Activated T-cell treated with anti-CD3 and anti-CD28 coated beads, Interleukin-2, amount 50 U/mL, for 24 hours (primary cell): ENCODE results near the gene GAREM2.

Source experiments
- DNase-seq: peaks from one replicate; pipeline ENCODE4 v3.0.0-alpha.2; 2020
- H3K27ac Mint-ChIP-seq: 2 replicates; pipeline ENCODE4 v1.8.0; 2020; ENCODE audit warnings: mild to moderate bottlenecking, mixed read lengths
- H3K27me3 Mint-ChIP-seq: 2 replicates; pipeline ENCODE4 v1.8.0; 2020; ENCODE audit warnings: mixed read lengths
- H3K36me3 Mint-ChIP-seq: 2 replicates; pipeline ENCODE4 v1.8.0; 2020; ENCODE audit warnings: low read depth, mixed read lengths
- H3K4me1 Mint-ChIP-seq: 2 replicates; pipeline ENCODE4 v1.8.0; 2020; ENCODE audit warnings: low read depth, mixed read lengths
- H3K4me3 Mint-ChIP-seq: 2 replicates; pipeline ENCODE4 v1.8.0; 2020; ENCODE audit warnings: mild to moderate bottlenecking, moderate library complexity, mixed read lengths
- H3K9me3 Mint-ChIP-seq: 2 replicates; pipeline ENCODE4 v1.8.0; 2020; ENCODE audit warnings: mixed read lengths

GAREM2 gene

DNA sequence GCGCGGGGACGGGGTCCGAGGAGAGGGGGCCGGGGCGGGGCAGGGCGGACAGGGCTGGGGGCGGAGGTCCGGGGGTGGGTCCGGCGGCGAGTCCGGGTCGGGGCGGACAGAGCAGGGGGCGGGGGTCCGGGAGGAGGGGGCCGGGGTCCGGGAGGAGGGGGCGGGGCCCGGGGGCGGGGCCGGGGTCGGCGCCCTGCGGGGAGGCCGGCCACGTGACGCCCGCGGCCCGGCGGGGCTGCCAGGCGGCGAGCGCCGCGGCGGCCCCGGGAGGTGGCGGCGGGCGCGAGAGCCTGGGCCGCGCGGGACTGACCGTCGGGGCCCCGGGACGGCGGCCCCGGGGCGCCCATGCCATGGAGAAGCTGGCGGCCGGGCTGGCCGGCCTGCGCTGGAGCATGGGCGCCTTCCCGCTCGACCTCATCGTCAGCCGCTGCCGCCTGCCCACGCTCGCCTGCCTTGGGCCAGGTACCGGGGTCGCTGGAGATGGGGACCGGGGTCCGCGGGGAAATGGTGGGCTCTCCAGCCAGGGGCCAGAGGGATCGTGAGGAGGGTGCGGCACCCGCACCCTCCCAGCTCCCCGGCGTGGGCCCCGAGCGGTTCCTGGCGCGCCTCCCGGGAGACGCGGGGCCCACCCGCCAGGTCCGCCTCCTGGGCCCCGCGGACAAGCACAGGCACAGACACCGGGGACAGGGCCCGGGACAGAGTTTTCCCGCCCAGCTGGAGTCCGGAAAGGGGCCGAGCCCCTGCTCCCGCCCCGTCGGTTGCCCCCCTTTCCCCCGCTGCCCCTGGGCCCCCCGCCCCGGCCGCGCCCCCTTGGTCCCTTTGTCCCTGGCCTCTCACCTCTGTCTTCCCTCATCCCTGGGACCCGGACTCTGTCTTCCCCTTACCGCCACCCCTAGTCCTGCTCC, at the start of gene GAREM2:
Gene GAREM2, plus strand, starts transcription at position 218 of the 905 bp plus-strand sequence. Its CDS starts 133 bp downstream, at position 351.
- no peak for DNase-seq
- Mint-ChIP-seq H3K9me3 (no peaks in the 10 kb centered on the region), H3K4me3 (peak within 1 kb of the TSS; percentile 74), H3K36me3 (no peaks in the 10 kb centered on the region), H3K4me1 (peaks cover 13% of the 10 kb centered on the region), H3K27ac (peak within 1 kb of the TSS; percentile 76), H3K27me3 (peaks cover 49% of the 10 kb centered on the region)

DNA sequence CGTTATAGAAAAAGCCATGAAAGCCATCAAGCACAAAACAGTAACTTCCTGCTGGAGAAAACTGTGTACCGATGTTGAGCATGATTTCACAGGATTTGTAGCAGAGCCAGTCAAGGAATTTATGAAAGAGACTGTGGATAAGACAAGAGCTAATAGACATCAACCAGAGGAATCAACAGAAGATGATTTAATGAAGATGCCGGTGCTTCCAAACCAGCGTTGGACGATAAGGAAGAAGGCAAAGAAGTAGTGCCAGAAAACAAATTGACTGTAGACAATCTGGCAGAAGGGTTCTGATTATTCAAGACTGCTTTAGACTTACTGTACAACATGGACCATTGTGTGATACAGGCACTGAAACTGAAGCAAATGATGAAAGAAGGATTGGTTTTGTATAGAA, 49.5 kb upstream of the GAREM2 start:
- no peaks in the 10 kb centered on the region for H3K9me3 Mint-ChIP-seq
- no peak for DNase-seq
- H3K4me3 Mint-ChIP-seq: no peak overlapping the region
- no peaks in the 10 kb centered on the region for H3K27me3 Mint-ChIP-seq
- peaks cover 25% of the 10 kb centered on the region for H3K4me1 Mint-ChIP-seq
- H3K36me3 Mint-ChIP-seq: peaks cover 49% of the 10 kb centered on the region
- no peak overlapping the region for H3K27ac Mint-ChIP-seq

DNA sequence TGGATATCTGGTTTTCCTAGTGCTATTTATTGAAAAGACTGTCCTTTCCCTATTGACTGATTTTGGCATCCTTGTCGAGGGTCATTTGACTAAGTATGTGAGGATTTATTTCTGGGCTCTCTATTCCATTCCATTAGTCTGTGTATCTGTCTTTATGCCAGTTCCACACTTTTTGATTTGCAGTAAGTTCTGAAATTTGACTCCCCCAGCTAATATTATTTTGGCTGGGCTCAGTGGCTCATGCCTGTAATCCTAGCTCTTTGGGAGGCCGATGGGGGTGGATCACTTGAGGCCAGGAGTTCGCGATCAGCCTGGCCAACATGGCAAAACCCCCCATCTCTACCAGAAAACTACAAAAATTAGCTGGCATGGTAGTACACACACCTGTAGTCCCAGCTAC, 46.8 kb upstream of the GAREM2 start:
- H3K27ac Mint-ChIP-seq: no peak overlapping the region
- DNase-seq: no peak
- H3K4me1 Mint-ChIP-seq: peaks cover 27% of the 10 kb centered on the region
- no peak overlapping the region for H3K4me3 Mint-ChIP-seq
- no peaks in the 10 kb centered on the region for H3K27me3 Mint-ChIP-seq
- H3K36me3 Mint-ChIP-seq: peaks cover 62% of the 10 kb centered on the region
- H3K9me3 Mint-ChIP-seq: no peaks in the 10 kb centered on the region

DNA sequence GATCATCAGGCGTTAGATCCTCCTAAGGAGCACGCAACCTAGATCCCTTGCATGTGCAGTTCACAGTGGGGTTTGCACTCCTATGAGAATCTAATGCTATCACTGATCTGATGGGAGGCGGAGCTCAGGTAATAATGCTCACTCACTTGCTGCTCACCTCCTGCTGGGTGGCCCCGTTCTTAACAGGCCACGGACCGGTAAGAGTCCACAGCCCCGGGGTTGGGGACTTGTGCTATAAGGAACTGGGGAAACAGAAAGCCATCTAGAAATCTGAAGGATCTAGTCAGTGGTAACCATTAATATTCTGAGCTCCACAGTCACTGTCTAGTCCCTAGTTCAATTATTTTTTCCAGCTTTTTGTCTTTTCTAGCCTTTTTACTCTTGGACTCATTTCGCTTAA, 44.7 kb upstream of the GAREM2 start:
- H3K4me1 Mint-ChIP-seq: peaks cover 24% of the 10 kb centered on the region
- DNase-seq: no peak
- H3K9me3 Mint-ChIP-seq: no peaks in the 10 kb centered on the region
- H3K27me3 Mint-ChIP-seq: no peaks in the 10 kb centered on the region
- no peak overlapping the region for H3K27ac Mint-ChIP-seq
- no peak overlapping the region for H3K4me3 Mint-ChIP-seq
- H3K36me3 Mint-ChIP-seq: peaks cover 71% of the 10 kb centered on the region

DNA sequence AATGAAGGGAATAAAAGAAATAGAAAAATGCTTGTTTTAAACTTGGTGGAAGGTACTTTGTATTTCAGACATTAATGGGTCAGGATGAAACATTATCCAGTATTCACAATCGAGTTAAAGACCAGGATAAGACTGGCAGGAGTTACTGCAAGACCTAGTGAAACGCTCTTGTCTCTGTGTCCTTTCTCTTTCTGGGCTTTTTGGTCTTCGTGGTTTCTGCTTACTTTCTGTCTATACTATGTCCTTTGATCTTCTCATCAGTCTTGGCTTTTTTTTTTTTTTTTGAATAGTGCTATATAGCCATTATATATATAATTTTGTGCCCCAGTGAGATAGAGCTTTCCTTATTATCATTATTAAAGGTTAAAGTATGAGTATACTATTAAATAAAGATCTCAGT, 42.1 kb upstream of the GAREM2 start:
- no peak for DNase-seq
- Mint-ChIP-seq H3K4me1 (peaks cover 12% of the 10 kb centered on the region), H3K36me3 (peaks cover 85% of the 10 kb centered on the region), H3K27ac (peak overlapping the region; percentile 47), H3K9me3 (no peaks in the 10 kb centered on the region), H3K4me3 (no peak overlapping the region), H3K27me3 (no peaks in the 10 kb centered on the region)

DNA sequence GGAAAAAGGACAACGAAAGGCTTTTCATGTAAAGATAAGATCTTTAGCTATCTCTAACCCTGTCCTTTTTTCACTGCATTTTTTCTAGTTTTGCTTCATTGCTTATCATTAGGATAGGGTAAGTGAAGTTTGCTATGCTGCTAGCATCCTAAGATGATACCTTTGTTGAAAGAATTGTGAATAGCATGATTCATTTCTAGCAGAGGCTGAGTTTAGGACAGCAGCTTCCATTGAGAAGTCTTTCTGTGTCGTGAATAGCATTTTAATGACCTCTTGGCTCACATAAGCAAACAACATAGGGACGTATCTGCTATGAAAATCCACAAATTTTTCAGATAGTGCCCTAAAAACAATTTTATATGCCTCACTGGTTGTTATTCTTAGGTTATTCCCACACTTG, 36.4 kb upstream of the GAREM2 start:
- peaks cover 52% of the 10 kb centered on the region for H3K36me3 Mint-ChIP-seq
- peaks cover 3% of the 10 kb centered on the region for H3K4me1 Mint-ChIP-seq
- H3K9me3 Mint-ChIP-seq: no peaks in the 10 kb centered on the region
- no peaks in the 10 kb centered on the region for H3K27me3 Mint-ChIP-seq
- DNase-seq: no peak
- no peak overlapping the region for H3K4me3 Mint-ChIP-seq
- H3K27ac Mint-ChIP-seq: no peak overlapping the region

DNA sequence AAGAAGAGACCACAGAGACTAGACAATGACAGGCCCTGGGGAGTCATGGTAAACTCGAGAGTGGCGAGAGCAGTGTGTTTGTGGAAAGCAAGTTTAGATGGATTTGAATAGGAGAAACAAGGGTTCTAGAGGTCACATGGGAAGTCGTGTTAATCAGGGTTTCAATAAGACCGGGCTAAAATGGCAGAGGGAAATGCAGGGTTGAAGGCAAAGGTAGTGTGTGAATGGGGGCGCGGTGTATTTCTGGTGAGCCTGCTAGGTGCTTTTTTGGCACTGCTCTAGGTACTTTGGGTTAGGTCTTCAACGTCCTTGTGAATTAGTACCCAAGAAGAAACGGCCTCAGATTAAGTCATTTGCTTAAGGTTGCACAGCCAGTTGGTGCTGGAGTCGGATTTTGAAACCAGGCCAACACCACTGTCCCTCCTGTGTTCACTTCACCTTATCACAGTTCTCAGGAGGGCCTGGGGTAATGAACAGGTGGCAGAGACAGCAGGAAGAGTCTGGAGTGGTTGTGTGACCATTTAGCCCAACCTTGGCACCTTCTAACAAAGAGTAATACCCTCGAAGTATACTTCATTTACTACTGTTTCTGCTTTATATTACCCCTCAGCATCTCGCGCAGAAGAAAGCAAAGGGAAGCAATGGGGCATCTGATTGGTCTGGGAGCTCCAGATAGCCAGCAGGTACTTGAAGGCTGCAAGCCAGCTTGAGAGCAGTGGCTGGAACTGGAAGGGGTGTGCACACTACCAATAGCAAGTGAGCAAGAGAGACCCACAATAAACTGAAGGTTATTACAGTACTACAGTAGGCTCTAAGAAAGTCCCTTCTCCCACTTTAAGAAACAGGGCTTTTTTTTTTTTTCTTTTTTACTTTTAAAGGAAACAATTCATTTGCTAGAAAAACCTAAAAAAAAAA, 33.4 kb upstream of the GAREM2 start:
- no peaks in the 10 kb centered on the region for H3K4me1 Mint-ChIP-seq
- peaks cover 26% of the 10 kb centered on the region for H3K36me3 Mint-ChIP-seq
- H3K27me3 Mint-ChIP-seq: no peaks in the 10 kb centered on the region
- H3K27ac Mint-ChIP-seq: peak overlapping the region; percentile 47
- DNase-seq: no peak
- no peak overlapping the region for H3K4me3 Mint-ChIP-seq
- no peaks in the 10 kb centered on the region for H3K9me3 Mint-ChIP-seq

DNA sequence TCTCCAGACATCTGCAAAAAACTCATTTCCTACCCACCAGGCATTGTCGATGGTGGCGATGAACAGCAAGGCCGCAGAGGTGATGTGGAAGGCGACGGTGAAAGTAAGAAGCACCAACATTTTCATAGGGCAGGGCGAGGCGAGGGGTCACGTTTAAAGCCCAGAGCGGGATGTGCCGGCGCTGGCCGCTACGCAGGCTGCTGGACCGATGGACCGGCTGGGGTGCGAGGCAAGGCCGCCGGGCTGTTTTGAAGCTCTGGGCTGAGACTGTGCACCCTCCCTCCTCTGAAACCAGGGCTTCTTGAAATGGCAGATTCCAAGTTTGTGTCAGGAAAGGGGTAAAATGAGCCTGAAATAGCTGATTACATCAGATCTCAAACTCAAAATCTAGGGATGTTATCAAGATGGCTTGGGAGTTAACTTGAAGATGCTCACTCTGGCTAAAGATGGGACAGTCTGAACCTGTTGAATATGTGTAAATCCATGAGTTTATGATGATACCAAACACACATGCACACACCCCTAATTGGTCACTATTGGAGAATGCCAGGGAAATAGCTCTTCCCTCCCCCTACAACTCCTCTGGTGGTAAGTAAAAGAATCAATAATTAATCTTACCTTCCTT, 31.6 kb upstream of the GAREM2 start:
- H3K27ac Mint-ChIP-seq: no peak overlapping the region
- H3K4me1 Mint-ChIP-seq: peaks cover 2% of the 10 kb centered on the region
- no peaks in the 10 kb centered on the region for H3K9me3 Mint-ChIP-seq
- no peaks in the 10 kb centered on the region for H3K27me3 Mint-ChIP-seq
- no peak for DNase-seq
- peaks cover 11% of the 10 kb centered on the region for H3K36me3 Mint-ChIP-seq
- no peak overlapping the region for H3K4me3 Mint-ChIP-seq

DNA sequence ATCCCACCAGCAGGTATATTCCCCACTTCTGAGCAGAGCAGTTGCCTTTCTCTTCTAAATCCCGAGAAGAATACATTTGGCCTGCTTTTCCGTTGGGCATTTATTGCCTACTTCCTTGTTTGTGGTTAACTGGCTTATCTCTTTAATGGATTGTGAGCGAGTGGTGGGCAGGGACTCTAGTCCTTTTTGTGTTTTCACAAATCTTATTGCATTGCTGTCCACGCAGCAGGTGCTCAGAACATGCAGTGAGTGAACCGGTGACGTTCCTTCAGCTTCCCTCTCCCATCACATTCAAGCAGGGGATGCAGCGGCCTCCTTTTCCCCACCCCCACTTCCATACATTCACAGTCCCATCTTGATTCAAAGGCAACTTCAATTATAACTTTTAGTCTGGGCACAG, 28.9 kb upstream of the GAREM2 start:
- Mint-ChIP-seq H3K36me3 (no peaks in the 10 kb centered on the region), H3K9me3 (no peaks in the 10 kb centered on the region), H3K27ac (no peak overlapping the region), H3K4me3 (no peak overlapping the region), H3K27me3 (peaks cover 6% of the 10 kb centered on the region), H3K4me1 (peaks cover 2% of the 10 kb centered on the region)
- DNase-seq: no peak

DNA sequence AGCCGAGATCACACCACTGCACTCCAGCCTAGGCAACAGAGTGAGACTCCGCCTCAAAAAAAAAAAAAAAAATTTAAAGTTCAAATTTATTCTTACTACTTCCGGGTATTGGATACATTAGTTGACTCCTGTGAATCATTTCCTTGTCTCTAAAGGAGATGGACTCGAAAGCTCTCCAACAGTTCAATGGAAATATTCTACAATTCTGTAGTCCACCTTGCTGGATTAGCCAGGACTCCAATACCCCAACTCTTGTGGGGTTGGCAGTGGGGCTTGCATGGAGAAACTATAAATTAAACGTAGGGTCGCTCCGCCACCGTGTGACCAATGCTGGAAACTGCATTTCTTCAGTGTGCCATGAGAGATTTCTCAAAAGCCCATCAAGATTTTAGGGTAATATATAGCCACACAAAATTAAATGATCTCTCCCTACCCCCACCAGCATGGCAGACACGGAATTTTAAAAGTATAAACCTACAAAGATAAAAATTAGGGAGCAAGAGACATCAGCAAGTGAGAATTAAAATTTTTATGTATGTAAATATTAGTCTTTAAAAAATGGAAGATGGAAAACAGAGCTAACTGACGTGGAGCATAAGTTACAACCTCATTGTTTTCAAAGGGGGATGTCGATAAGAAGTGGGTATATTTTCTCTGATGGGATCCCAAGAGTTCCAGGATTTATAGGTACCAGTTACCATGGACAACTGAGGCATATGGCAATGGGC, 27.8 kb upstream of the GAREM2 start:
- no peaks in the 10 kb centered on the region for H3K9me3 Mint-ChIP-seq
- DNase-seq: peak; percentile 75
- peaks cover 2% of the 10 kb centered on the region for H3K4me1 Mint-ChIP-seq
- H3K27ac Mint-ChIP-seq: no peak overlapping the region
- H3K27me3 Mint-ChIP-seq: peaks cover 15% of the 10 kb centered on the region
- H3K4me3 Mint-ChIP-seq: no peak overlapping the region
- H3K36me3 Mint-ChIP-seq: no peaks in the 10 kb centered on the region

DNA sequence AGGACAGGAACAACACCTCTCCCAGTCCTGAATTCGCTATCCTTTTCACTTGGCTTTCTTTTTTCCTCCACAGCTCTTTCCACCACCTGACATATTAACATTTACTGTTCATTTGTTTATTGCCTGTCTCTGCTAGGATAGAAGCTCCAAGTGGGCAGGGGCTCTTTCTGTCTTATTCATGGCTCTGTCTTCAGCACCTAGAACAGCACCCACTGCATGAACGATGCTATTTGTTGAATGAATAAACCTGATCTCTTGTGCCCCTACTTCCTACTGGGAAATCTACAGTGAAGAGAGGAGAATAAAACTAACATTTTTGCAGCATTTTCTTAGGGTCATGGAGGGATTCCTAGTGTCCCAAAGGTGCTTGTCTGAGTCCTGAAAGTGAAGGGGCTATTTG, 24.4 kb upstream of the GAREM2 start:
- Mint-ChIP-seq H3K4me3 (no peak overlapping the region), H3K27ac (no peak overlapping the region), H3K4me1 (peaks cover 2% of the 10 kb centered on the region), H3K9me3 (no peaks in the 10 kb centered on the region), H3K27me3 (peaks cover 31% of the 10 kb centered on the region), H3K36me3 (no peaks in the 10 kb centered on the region)
- no peak for DNase-seq

DNA sequence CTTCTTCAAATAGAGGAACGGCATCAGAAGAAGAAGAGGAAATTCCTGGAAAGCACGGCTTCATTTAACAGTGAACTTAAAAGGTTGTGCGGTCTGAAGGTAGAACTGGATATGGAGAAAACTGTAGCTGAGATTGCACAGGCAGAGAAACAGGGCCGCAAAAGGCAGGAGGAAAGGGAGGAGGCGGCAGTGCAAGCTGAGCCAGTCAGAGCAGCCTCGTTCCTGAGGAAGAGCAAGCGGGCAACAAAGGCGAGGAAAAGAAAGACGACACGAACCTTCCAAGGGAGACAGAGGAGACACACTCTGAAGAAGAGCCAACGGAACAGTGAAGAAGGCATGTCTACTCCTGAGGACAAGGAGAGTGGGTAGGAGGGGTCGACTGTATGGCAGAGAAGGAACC, 22.6 kb upstream of the GAREM2 start:
- Mint-ChIP-seq H3K36me3 (no peaks in the 10 kb centered on the region), H3K9me3 (no peaks in the 10 kb centered on the region), H3K27me3 (peaks cover 31% of the 10 kb centered on the region), H3K4me1 (no peaks in the 10 kb centered on the region), H3K27ac (no peak overlapping the region), H3K4me3 (no peak overlapping the region)
- no peak for DNase-seq

DNA sequence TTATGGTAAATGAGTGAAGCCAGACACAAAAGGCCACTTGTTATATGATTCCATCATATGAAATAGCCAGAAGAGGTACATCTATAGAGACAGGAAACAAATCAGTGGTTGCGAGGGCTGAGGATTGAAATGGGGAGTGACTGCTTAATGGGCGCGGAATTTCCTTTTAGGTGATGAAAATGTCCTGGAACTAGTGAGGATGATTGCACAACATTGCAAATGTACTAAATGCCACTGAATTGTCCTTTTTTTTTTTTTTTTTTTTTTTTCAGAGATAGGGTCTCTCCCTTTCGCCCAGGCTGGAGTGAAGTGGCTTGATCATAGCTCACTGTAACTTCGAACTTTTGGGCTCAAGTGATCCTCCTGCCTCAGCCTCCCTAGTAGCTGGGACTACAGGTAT, 15.3 kb upstream of the GAREM2 start:
- no peak overlapping the region for H3K27ac Mint-ChIP-seq
- no peaks in the 10 kb centered on the region for H3K4me1 Mint-ChIP-seq
- peaks cover 4% of the 10 kb centered on the region for H3K27me3 Mint-ChIP-seq
- DNase-seq: no peak
- H3K36me3 Mint-ChIP-seq: no peaks in the 10 kb centered on the region
- no peaks in the 10 kb centered on the region for H3K9me3 Mint-ChIP-seq
- no peak overlapping the region for H3K4me3 Mint-ChIP-seq

DNA sequence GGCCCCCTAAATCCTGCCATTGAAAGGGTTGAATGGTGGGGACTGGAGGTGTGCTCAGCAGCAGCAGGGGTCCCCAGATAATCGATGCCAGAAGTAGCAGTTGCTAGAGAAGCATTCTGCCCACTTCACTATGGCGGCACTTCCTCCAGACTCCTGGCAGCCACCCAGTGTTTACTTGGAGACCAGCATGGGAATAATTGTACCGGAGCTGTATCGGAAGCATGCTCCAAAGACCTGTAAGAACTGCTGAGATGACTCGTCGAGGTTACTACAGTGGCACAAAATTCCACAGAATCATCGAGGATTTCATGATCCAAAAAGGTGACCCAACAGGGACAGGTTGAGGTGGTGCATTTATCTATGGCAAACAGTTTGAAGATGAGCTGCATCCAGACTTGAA, 11.0 kb upstream of the GAREM2 start:
- Mint-ChIP-seq H3K27me3 (no peaks in the 10 kb centered on the region), H3K27ac (no peak overlapping the region), H3K4me1 (no peaks in the 10 kb centered on the region)

More for the DNA sequence above, 11.0 kb upstream of the GAREM2 start:
- no peak for DNase-seq
- no peaks in the 10 kb centered on the region for H3K36me3 Mint-ChIP-seq
- H3K4me3 Mint-ChIP-seq: no peak overlapping the region
- H3K9me3 Mint-ChIP-seq: no peaks in the 10 kb centered on the region
